DMS53 treated with DMSO at 0.1 percent for 48 hours (cell line): Measurements from ENCODE around the gene SERPINA12.

Source experiments
- DNase-seq: peaks from one replicate; lab custom pipeline; 2025; ENCODE audit not compliant: unreplicated experiment; lab: John Stamatoyannopoulos, UW

Gene SERPINA12

GRCh38 chr14:94467728-94468520, 41.3 kb downstream of the SERPINA12 start:
- DNase-seq: no peak

GRCh38 chr14:94466706-94467370, 42.4 kb downstream of the SERPINA12 start:
- no peak for DNase-seq

- no peak for DNase-seq
Observed at GRCh38 chr14:94465042-94465441, 44.2 kb downstream of the SERPINA12 start.

- no peak for DNase-seq
Observed at GRCh38 chr14:94464290-94464689, 45.0 kb downstream of the SERPINA12 start.

- no peak for DNase-seq
Observed at GRCh38 chr14:94462763-94463572, 46.3 kb downstream of the SERPINA12 start.

GRCh38 chr14:94462219-94462551, 47.1 kb downstream of the SERPINA12 start:
- DNase-seq: no peak

- no peak for DNase-seq
Observed at GRCh38 chr14:94461526-94462218, 47.6 kb downstream of the SERPINA12 start.

GRCh38 chr14:94460631-94461416, 48.4 kb downstream of the SERPINA12 start:
- DNase-seq: no peak

- DNase-seq: no peak
Observed at GRCh38 chr14:94458558-94459205, 50.6 kb downstream of the SERPINA12 start.

GRCh38 chr14:94458096-94458495, 51.2 kb downstream of the SERPINA12 start:
- no peak for DNase-seq

GRCh38 chr14:94455928-94456327, 53.3 kb downstream of the SERPINA12 start:
- DNase-seq: no peak

- DNase-seq: no peak
Observed at GRCh38 chr14:94451826-94452225, 57.4 kb downstream of the SERPINA12 start.

- no peak for DNase-seq
Observed at GRCh38 chr14:94451091-94451771, 58.0 kb downstream of the SERPINA12 start.

GRCh38 chr14:94450722-94451090, 58.6 kb downstream of the SERPINA12 start:
- no peak for DNase-seq

- no peak for DNase-seq
Observed at GRCh38 chr14:94449930-94450329, 59.3 kb downstream of the SERPINA12 start.

- no peak for DNase-seq
Observed at GRCh38 chr14:94448071-94448808, 61.0 kb downstream of the SERPINA12 start.

GRCh38 chr14:94447206-94447605, 62.1 kb downstream of the SERPINA12 start:
- DNase-seq: no peak

GRCh38 chr14:94446126-94446525, 63.1 kb downstream of the SERPINA12 start:
- DNase-seq: no peak

- DNase-seq: no peak
Observed at GRCh38 chr14:94445003-94445402, 64.3 kb downstream of the SERPINA12 start.
